ENCODE measurements around the gene TTLL12. TPM values are rescaled to one million over a fixed set of nuclear protein-coding genes. Genes with fewer than 3 reads are reported as not detected.

Gene TTLL12
- total RNA-seq, 1 donor from 2014 or later = 53.7 TPM

DNA sequence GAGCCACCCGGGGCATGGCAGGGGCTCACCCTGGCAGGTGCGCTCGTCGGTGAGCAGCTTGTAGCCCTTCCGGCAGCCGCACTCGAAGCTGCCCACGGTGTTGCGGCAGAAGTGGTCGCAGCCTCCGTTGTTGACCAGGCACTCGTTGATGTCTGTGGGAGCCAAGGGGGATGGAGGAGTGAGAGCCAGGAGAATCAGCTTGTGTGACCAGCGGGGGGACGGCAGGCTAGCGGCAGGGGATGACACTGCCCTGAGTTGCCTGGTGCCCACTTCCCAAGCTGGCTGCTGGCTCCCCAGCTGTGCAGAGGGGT lies 44.7 kb upstream of the TTLL12 start:
- H3K4me3 ChIP-seq (ENCODE audit: low read depth, low read length) = no peak overlapping the region
- FAIRE-seq (no peak), DNase-seq (ENCODE audit: low read depth) (no peak)
- H3K36me3 ChIP-seq (ENCODE audit: control insufficient read depth, insufficient read depth, low read length) = no peaks in the 10 kb centered on the region
- peaks cover 7% of the 10 kb centered on the region for H3K27me3 ChIP-seq (ENCODE audit: control insufficient read depth, insufficient read depth, low read length)
- TF ChIP-seq, protein P1, sequence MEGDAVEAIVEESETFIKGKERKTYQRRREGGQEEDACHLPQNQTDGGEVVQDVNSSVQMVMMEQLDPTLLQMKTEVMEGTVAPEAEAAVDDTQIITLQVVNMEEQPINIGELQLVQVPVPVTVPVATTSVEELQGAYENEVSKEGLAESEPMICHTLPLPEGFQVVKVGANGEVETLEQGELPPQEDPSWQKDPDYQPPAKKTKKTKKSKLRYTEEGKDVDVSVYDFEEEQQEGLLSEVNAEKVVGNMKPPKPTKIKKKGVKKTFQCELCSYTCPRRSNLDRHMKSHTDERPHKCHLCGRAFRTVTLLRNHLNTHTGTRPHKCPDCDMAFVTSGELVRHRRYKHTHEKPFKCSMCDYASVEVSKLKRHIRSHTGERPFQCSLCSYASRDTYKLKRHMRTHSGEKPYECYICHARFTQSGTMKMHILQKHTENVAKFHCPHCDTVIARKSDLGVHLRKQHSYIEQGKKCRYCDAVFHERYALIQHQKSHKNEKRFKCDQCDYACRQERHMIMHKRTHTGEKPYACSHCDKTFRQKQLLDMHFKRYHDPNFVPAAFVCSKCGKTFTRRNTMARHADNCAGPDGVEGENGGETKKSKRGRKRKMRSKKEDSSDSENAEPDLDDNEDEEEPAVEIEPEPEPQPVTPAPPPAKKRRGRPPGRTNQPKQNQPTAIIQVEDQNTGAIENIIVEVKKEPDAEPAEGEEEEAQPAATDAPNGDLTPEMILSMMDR (IDR thresholded peaks at IDR 0.05; ENCODE audit: insufficient read depth, low read length, severe bottlenecking) = no peak

DNA sequence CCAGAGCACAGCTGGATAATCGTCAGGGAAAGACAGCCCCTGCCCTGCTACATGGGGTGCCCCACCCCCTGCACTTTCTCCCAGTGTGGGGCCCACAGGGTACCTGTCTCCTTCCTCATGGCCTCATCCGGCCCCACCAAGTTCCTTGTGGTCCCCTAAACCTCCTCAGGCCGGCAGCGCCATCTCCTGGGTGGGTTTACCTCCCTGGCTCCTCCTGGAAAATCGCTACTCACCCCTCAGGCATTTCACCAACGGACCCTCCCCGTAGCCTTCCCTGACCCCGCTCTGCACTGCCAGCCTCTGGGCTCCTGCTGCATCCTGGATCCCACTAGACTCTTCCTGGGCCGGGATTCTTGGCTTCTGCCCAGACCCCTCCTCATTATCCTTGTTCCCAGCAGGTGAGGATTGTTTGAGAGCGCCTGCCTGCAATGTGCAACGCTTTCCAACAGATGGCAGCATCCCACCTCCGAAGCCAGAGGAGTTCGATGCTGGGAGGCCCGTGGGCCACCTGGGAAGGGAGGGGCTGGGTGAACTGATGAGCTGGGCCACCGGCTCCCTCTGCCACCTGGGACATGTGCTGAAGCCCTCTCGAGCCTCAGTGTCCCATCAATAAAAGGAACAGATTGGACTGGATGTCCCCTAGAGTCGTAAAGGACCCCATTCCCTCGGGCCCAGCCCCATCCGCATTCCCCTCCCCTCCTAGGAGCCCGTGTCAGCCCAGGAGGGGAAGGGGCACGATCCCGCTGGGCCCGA lies 44.2 kb upstream of the TTLL12 start:
- Histone ChIP-seq H3K27me3 (ENCODE audit: control insufficient read depth, insufficient read depth, low read length) (peaks cover 9% of the 10 kb centered on the region), H3K36me3 (ENCODE audit: control insufficient read depth, insufficient read depth, low read length) (no peaks in the 10 kb centered on the region), H3K4me3 (ENCODE audit: low read depth, low read length) (no peak overlapping the region)
- FAIRE-seq (no peak), DNase-seq (ENCODE audit: low read depth) (peak; percentile 25)
- TF ChIP-seq, protein P1 (IDR thresholded peaks at IDR 0.05; ENCODE audit: insufficient read depth, low read length, severe bottlenecking) = peak; percentile 91

DNA sequence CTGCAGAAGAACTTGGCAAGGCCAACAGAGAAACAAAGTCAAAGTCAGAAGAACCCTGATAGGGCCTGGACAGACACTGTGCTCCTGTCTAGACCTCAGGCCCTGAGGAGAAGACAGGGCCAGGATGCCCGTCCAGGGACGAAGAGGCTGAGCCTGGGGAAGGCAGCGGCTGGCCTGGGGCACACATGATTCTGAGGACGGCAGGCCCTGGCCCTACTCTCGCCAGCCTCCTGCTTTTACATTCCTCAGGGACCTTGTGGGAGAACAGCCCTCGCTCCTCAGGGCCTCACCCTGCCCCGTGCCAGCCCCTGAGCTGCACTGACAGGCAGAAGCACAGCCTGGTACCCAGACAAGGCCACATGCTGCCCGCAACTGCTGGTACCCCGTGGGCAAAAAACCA lies 43.6 kb upstream of the TTLL12 start:
- TF ChIP-seq, protein P1 (IDR thresholded peaks at IDR 0.05; ENCODE audit: insufficient read depth, low read length, severe bottlenecking) = no peak
- FAIRE-seq (no peak), DNase-seq (ENCODE audit: low read depth) (no peak)
- Histone ChIP-seq H3K36me3 (ENCODE audit: control insufficient read depth, insufficient read depth, low read length) (no peaks in the 10 kb centered on the region), H3K4me3 (ENCODE audit: low read depth, low read length) (no peak overlapping the region), H3K27me3 (ENCODE audit: control insufficient read depth, insufficient read depth, low read length) (peaks cover 9% of the 10 kb centered on the region)

DNA sequence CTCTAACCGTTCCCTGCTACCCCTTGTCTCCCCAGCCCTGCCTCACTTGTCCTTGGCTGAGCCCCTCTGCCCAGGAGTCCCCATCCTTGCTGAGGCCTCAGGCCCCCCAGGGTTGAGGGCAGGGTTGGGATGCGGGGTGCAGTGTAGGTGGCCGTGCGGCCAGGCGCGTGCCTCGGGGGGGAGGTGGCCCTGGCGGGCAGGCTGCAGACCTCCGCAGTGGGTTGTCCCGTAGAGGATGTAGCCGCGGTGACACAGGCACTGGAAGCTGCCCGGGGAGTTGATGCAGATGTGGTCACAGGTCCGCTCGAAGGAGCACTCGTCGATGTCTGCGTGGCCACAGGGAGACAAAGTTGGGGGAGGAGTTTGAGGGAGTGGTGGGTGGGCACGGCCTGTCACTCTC lies 41.9 kb upstream of the TTLL12 start:
- Histone ChIP-seq H3K27me3 (ENCODE audit: control insufficient read depth, insufficient read depth, low read length) (peaks cover 8% of the 10 kb centered on the region), H3K36me3 (ENCODE audit: control insufficient read depth, insufficient read depth, low read length) (no peaks in the 10 kb centered on the region), H3K4me3 (ENCODE audit: low read depth, low read length) (no peak overlapping the region)
- FAIRE-seq (no peak), DNase-seq (ENCODE audit: low read depth) (no peak)
- TF ChIP-seq, protein P1 (IDR thresholded peaks at IDR 0.05; ENCODE audit: insufficient read depth, low read length, severe bottlenecking) = no peak

DNA sequence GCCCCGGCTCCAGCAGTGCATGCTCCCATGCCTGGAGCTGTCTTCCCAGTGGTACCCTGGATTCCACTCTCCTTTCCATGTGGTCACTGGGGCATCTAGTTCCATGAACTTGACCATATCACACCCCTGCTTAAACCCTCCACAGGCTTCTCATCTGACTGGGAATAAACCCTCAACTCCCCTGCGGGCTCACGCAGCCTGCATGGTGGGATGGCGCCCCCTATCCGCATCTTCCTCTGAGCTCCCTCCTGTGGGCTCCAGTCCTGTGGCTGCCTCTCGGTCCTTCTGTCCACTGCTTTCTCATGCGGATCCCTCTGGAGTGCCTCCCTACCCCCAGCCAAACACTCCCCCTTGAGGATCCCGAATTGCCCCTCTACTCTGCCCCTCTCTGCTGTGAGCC lies 41.4 kb upstream of the TTLL12 start:
- TF ChIP-seq, protein P1 (IDR thresholded peaks at IDR 0.05; ENCODE audit: insufficient read depth, low read length, severe bottlenecking) = peak; percentile 45
- FAIRE-seq = no peak
- no peak for DNase-seq (ENCODE audit: low read depth)
- Histone ChIP-seq H3K36me3 (ENCODE audit: control insufficient read depth, insufficient read depth, low read length) (no peaks in the 10 kb centered on the region), H3K27me3 (ENCODE audit: control insufficient read depth, insufficient read depth, low read length) (peaks cover 8% of the 10 kb centered on the region), H3K4me3 (ENCODE audit: low read depth, low read length) (no peak overlapping the region)

DNA sequence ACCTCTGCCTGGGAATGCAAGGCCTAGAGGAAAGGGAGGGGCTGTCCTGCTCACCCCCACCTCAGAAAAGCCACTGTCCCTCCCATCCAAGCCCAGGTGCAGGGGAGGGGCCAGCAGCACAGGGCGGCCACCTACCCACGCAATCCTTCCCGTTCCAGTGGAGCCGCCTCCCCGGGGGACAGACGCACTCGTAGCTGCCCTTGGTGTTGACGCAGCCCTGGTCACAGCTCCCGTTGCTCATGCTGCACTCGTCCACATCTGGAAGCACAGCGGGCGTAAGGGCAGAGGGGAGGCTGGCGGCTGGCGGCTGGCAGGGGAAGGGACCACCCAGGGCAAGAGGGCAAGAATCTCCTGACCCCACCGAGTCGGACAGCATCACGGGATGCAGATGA lies 40.3 kb upstream of the TTLL12 start:
- FAIRE-seq (no peak), DNase-seq (ENCODE audit: low read depth) (no peak)
- TF ChIP-seq, protein P1 (IDR thresholded peaks at IDR 0.05; ENCODE audit: insufficient read depth, low read length, severe bottlenecking) = no peak
- H3K36me3 ChIP-seq (ENCODE audit: control insufficient read depth, insufficient read depth, low read length) = no peaks in the 10 kb centered on the region
- H3K27me3 ChIP-seq (ENCODE audit: control insufficient read depth, insufficient read depth, low read length) = peaks cover 6% of the 10 kb centered on the region
- no peak overlapping the region for H3K4me3 ChIP-seq (ENCODE audit: low read depth, low read length)

All from bronchial epithelial cell (primary cell).